IPS-NIHi7 (cell line): Measurements from ENCODE around the gene CCDC106.

Experiments
- DNase-seq: peaks from one replicate; pipeline ENCODE4 v3.0.0; 2012; ENCODE audit warnings: mixed read lengths; ENCODE audit errors: extremely low spot score

Gene CCDC106

DNA sequence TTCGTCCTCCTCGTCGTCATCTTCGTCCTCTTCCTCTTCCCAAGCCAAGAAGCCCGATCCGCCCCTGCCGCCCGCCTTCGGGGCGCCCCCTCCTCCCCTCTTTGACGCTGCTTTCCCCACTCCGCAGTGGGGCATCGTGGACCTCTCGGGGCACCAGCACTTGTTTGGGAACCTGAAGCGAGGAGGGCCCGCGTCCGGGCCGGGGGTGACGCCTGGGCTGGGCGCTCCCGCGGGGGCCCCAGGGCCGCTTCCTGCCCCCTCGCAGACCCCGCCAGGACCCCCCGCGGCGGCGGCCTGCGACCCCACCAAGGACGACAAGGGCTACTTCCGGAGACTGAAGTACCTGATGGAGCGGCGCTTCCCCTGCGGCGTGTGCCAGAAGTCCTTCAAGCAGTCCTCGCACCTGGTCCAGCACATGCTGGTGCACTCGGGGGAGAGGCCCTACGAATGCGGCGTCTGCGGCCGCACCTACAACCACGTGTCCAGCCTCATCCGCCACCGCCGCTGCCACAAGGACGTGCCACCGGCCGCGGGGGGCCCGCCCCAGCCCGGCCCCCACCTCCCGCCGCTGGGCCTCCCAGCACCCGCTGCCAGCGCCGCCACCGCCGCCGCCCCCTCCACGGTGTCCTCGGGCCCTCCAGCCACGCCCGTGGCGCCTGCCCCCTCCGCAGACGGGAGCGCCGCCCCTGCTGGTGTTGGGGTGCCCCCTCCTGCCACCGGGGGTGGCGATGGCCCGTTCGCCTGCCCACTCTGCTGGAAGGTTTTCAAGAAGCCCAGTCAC is 33.9 kb upstream of the CCDC106 start:
- DNase-seq: no peak

DNA sequence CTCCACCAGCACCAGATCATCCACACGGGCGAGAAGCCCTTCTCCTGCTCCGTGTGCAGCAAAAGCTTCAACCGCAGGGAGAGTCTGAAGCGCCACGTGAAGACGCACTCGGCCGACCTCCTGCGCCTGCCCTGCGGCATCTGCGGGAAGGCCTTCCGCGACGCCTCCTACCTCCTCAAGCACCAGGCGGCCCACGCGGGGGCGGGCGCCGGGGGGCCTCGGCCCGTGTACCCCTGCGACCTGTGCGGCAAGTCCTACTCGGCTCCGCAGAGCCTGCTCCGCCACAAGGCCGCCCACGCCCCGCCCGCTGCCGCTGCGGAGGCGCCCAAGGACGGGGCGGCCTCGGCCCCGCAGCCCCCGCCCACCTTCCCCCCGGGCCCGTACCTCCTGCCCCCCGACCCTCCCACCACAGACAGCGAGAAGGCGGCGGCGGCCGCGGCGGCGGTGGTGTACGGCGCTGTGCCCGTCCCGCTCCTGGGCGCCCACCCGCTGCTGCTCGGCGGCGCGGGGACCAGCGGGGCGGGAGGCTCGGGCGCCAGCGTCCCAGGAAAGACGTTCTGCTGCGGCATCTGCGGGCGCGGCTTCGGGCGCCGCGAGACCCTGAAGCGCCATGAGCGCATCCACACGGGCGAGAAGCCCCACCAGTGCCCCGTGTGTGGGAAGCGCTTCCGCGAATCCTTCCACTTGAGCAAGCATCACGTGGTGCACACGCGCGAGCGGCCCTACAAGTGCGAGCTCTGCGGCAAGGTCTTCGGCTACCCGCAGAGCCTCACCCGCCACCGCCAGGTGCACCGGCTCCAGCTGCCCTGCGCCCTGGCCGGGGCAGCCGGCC is 33.1 kb upstream of the CCDC106 start:
- no peak for DNase-seq

DNA sequence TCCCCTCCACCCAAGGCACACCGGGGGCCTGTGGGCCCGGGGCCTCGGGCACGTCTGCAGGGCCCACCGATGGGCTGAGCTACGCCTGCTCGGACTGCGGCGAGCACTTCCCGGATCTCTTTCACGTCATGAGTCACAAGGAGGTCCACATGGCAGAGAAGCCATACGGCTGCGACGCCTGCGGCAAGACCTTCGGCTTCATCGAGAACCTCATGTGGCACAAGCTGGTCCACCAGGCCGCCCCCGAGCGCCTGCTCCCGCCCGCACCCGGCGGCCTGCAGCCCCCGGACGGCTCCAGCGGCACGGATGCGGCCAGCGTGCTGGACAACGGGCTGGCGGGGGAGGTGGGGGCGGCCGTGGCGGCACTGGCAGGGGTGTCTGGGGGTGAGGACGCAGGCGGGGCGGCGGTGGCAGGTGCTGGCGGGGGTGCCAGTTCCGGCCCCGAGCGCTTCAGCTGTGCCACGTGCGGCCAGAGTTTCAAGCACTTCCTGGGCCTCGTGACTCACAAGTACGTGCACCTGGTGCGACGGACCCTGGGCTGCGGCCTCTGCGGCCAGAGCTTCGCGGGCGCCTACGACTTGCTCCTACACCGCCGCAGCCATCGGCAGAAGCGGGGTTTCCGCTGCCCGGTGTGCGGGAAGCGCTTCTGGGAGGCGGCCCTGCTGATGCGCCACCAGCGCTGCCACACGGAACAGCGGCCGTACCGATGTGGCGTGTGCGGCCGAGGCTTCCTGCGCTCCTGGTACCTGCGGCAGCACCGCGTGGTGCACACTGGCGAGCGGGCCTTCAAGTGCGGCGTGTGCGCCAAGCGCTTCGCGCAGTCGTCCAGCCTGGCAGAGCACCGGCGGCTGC is 32.2 kb upstream of the CCDC106 start:
- DNase-seq: no peak

DNA sequence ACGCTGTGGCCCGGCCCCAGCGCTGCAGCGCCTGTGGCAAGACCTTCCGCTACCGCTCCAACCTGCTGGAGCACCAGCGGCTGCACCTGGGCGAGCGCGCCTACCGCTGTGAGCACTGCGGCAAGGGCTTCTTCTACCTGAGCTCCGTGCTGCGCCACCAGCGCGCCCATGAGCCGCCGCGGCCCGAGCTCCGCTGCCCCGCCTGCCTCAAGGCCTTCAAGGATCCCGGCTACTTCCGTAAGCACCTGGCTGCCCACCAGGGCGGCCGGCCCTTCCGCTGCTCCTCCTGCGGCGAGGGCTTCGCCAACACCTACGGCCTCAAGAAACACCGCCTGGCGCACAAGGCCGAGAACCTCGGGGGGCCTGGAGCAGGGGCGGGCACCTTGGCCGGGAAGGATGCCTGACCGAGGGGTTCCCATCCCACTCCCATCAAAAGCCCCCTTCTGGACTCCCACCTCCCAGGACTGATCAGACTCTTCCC is 31.6 kb upstream of the CCDC106 start:
- DNase-seq: no peak

DNA sequence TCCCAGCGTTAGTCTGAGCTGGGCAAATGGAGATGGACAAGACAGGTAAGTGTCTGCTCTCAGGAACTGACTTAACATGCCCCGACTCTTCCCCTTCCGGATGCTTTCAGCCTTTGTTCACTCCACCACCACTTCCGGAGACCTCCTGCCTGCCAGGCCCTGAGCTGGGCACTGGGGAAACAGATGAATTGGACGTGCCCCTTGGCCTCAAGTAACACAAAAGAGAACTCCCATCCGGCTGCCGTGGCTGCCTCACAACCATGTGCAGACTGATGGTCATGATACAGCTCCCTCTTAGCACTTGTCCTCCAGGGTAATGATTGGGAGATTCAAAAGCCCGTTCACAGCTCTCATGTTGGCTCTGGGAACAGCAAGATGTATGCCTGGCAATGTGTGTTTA is 30.6 kb upstream of the CCDC106 start:
- DNase-seq: no peak

DNA sequence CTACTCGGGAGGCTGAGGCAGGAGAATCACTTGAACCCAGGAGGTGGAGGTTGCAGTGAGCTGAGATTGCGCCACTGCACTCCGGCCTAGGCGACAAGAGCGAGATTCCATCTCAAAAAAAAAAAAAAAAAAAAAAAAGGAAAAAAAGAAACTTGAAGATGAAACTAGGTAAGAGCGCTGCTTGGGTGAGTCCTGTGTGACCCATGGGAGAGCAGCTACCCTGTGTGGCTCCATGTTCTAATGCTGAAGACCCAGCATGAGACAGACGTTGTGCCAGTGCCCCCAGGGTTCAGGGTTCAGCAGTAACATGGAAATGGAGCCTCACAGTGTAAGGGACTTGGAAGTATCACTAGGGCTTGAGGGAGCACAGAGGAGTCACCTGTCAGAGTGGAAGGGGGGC is 29.6 kb upstream of the CCDC106 start:
- DNase-seq: no peak

DNA sequence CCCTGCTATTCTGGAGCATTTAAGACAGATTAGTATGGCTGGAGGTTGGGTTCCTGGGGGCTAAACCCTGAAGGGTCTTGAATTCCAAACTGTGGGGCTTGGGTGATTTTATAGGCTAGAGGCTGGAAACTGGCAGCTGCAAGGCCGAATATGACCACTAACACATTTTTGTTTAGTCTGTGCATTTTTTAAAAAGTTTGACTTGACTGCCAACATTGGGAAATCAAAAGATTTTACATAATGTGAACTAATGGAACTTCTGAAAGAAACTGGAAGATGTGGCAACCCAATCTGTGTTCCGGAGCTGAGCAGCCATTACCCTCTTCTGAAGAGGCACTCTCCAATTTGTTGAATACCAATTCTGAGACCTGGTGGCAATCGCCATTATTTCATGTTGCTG is 28.7 kb upstream of the CCDC106 start:
- DNase-seq: no peak

DNA sequence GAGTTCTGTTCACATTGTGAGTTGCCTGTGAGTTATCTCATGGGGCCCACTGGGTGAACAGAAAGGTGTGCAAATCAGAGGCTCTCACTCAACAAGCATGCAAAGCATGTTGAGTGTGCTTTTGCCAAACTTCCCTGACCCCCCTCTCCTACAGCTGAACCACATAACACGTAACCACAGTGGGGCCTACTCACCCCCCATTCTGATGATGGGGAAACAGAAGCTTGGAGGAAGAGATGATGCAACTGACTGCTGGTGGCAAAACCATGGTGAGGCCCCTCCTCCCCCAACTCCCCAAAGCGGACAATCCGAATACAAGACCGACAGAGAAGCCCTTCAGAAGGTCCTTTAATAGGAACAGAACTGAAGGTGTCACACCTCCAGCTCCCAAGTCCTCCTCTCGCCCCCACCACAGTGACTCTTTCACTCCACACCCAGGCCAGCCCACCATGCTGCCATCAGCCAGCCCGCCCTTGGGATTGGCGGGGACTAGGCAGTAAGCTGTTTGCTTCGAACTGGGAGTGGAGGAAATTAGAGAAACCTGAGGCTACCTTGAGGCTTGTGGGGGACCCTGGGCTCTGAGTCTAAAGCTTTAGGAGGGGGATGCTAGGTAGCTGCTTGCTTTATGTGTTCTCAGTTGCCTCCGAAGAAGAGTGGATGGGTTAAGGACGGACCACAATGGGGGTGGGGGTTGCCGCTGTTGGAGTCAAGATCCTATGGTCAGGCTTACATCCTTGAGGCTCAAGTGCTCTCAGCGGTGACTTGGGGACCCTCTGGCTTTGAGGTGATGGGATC is 27.4 kb upstream of the CCDC106 start:
- no peak for DNase-seq

DNA sequence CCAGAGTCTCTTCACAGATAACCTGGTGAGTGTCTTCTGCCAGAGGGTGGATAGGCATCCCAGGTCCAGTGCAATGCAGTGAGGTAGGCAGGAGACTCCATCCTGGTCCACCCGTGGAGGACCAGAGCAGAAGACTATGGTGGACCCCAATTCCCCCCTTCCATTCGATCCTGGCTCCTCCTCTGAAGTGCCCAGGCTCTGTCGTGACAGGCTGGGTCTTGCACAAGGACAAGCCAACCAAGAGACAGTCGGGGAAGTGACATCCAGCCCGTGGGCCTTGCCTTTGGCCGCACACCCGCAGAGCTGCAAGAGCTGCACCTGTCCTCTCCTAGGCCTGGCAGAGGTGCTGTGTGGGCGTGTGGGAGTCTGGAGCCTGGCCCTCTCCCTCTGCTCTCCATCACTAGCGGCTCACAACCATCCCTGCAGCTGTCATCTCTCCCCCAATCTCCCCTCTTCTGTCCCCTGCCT is 26.8 kb upstream of the CCDC106 start:
- DNase-seq: no peak

DNA sequence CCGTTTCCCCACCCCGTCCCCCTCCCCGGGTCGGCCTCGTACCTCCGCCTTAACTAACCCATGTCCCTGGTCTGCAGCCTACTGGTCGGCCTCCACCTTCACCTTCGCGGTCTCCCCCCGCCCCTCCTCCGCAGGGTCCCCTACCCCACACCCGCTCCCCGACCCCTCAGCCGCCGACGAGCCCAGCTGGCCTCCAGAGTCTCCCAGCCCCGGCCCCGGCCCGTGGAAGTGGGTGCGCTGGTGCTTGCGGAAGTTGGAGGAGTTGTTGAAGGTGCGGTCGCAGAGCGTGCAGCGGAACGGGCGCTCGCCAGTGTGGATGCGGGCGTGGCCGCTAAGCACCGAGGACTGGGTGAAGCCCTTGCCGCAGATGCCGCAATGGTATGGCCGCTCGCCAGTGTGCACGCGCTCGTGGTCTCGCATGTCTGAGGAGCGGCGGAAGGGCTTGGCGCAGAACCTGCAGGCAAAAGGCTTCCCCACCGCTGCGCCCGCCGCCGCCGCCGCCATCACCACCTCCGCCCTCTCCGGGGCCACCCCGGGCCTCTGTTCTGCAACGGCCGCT is 26.3 kb upstream of the CCDC106 start:
- DNase-seq: no peak

DNA sequence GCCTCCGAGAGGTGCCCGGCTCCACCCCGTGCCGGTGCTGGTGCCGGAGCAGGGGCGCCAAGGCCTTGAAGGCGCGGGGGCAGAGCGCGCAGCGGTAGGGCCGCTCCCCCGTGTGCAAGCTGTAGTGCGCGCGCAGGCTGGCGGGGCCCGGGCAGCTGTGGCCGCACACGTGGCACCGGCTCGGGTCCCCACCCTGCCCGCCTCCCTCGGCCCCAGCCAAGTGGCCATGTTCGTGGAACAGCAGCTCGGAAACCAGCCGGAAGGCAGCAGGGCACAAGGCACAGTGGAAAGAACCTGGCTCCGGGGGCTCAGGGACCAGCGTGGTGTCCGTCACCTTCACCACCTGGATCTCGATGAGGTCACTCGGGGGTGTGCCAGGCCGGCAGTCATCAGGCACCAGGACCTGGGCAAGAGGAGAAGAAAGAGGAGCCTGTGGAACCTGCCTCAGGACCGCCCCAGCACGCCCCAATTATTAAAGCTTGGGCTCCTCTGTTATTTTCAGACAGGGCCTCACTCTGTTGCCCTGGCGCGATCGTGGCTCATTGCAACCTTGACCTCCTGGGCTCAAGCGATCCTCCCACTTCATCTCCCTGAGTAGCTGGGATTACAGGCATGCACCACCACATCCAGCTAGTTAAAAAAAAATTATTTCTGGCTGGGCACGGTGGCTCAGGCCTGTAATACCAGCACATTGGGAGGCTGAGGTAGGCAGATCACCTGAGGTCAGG is 25.6 kb upstream of the CCDC106 start:
- no peak for DNase-seq

DNA sequence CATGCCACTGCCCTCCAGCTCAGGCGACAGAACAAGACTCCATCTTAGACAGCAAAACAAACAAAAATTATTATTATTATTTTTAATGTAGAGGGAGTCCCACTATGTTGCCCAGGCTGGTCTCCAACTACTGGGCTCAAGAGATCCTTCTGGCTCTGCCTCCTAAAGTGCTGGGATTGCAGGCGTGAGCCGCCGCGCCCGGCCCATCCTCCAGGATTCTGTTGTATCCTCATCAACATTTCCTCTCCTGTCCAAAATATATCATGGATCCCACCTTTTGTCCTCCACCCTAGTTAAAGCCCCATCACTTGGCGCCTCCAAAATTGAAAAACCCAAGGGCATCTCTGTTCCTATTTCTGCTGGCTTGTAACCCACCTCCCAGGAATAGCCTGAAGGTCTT is 24.9 kb upstream of the CCDC106 start:
- no peak for DNase-seq

DNA sequence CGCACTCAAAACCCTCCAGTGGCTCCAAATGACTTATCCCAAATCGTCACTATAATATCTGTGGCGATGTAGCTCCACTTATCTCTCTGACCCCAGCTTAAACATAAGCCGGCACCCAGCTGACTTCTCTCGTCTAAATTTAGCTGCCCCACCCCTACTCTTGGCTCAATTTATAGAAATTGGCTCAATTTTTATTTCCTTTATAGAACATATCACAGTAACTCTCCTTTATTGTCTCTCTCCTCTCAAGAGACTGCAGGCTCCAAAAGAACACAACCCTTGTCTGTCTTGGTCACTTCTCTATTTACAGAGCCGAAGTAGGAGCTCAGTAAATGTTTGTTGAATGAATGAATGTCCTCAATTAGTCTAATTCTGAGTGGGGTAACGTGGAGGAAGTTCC is 24.5 kb upstream of the CCDC106 start:
- DNase-seq: no peak

DNA sequence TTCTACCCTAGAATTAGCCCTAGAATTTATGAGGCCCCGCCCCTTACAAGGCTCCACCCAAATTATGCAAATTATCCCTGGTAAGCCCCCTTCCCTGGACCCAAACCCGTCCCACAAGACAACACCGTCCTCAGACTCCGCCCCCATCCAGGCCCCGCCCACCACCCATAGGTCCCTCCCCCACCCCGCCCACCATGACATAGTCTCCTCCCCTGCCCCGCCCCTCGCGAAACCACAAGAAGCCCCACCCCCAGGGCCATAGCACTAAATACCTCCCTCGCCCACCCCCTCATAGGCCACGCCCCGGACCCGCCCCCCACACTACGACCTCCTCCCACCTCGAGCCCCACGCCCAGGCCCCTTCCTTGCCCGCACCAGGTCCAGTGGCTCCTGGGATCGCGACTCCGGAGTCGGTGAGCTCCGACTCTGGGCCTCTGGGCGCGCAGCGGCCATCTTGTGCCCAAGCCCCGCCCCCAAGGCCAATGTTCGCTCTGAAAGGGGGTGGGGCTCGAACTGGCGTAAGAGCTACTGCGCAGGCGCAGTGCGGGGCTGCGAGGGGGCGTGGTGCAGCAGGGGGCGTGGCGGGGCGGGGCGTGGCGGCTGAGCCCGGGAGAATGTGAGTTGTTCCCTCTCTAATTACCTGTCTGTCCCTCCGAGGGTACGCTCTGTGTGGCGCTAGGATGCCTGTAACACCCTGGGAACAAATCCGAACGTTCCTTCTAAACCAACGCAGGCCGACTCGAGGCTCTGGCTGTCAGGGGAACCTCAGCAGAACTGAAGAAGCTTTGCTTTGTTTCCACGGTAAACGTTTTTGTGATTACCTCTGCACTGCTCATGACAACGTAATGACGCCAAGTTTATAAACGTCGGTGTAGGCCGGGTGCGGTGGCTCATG is 23.7 kb upstream of the CCDC106 start, which contains the start of gene ZNF784:
ZNF784 (minus strand) TSS at position 458 of the 895 bp plus-strand sequence; CDS start at position 453, 5 bp downstream.
- DNase-seq: peak; percentile 91

DNA sequence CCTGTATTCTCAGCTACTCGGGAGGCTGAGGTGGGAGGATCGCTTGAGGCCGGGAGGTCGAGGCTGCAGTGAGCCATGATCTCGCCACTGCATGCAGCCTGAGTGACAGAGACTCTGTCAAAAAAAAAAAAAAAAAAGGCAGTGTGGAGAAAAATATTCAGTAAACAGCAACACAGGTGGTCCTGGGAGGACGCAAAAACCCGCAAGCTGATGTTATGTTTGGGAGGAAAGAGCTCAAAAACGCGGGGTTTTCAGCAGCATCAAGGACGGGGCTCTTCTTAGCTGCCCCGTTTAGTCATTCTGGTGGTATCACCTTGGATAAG is 23.0 kb upstream of the CCDC106 start:
- DNase-seq: no peak

DNA sequence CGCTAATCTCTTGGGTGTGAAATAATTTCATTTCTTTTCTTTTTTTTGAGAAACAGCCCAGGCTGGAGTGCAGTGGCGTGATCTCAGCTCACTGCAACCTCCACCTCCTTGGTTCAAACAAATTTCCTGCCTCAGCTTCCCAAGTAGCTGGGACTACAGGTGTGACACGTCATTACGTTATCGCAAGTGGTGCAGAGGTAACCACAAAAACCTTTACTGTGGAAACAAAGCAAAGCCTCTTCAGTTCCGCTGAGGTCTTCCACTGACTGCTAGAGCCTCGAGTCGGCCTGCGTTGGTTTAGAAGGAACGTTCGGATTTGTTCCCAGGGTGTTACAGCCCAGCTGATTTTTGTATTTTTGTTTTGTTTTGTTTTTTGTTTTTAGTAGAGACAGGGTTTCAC is 21.7 kb upstream of the CCDC106 start:
- DNase-seq: no peak

DNA sequence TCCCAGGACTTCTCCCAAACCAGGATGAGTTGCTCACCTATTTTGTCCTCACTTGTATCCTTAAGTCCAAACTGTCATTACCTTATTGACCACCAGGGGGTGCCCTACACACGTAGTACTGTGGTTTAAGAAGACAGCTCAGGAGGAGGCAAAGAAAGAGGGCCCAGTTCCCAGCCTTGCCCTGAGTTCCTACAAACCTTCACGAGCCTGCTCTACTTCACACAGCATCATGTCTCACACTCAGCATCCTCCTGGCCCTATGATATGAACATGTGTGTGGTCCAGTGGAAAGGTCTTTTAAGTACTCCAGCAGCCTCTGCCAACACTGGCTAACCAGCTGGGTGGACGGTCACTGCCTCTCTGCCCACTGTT is 15.6 kb upstream of the CCDC106 start:
- peak; percentile 52 for DNase-seq

DNA sequence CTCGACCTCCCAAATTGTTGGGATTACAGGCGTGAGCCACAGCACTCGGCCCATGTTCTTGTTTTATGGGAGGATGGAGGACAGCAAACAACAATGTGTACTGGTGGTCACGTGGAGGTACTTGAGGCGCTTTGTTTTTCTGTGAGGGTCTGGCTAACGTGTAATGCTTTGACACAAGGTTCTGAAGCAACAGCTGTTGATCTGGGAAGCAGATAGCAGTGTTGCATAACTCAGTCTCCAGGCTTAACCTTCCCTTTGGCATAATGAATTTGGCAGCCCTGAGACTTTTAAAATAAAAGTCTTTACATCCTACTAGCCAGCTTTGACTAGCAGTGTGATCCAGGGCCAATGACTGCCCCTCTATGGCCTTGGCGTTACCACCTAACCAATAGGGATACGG is 14.2 kb upstream of the CCDC106 start:
- DNase-seq: no peak

DNA sequence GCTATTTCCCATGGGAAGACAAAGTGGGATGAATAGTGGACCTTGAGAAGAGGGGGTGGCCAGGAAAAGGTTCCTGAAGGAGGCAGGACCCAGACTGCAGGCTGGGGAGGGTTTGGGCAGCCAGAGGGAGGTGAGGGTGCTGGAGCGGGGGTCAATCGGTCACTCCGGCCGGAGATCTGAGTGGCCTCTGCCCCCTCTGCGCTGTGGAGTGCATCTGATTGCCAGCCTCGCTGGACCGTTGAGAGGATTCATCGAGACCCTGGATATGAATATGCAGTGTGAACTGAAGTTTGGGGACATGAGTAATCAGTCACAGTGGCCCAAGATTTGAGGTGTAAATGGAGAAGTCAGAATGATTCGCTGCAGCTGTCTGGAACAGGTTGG is 12.7 kb upstream of the CCDC106 start:
- DNase-seq: no peak
